Breast epithelium (tissue), 4 donors: ENCODE measurements around the gene SPATA3. TPM values are rescaled to one million over a fixed set of nuclear protein-coding genes. Genes with fewer than 3 reads are reported as not detected.
A peak's percentile ranks its signal among the peaks of the same experiment; 100 is the strongest.

Source experiments
- DNase-seq, 2 donors: peaks; one replicate each; pipeline ENCODE4 v3.0.0-alpha.2; 2019; ENCODE audit warnings: low spot score in 2 of 2
- H3K27ac ChIP-seq, 2 donors: fragments of 200-600 bp; sonication (generic) in 1 of 2; one replicate each; pipeline ENCODE4 v1.5.1; 2016 to 2019; ENCODE audit warnings: mild to moderate bottlenecking in 1 of 2
- H3K27me3 ChIP-seq, 2 donors: fragments of 200-600 bp; sonication (generic) in 1 of 2; one replicate each; pipeline versions ENCODE4 v1.5.1 to v1.6.0; 2017 to 2019; ENCODE audit warnings: control low read depth in 1 of 2, mild to moderate bottlenecking in 1 of 2
- H3K36me3 ChIP-seq: fragments of 200-600 bp; one replicate; pipeline ENCODE4 v1.5.1; 2019
- H3K4me1 ChIP-seq, 2 donors: fragments of 200-600 bp; sonication (generic); one replicate each; pipeline ENCODE4 v1.5.1; 2016 to 2019; ENCODE audit warnings: control low read depth in 1 of 2
- H3K4me3 ChIP-seq, 3 donors: fragments of 200-600 bp; sonication (generic); 1 replicate in 2 of 3; 2 replicates in 1 of 3; pipeline ENCODE4 v1.5.1; 2016 to 2019; ENCODE audit warnings: mild to moderate bottlenecking in 3 of 3, moderate library complexity in 2 of 3
- H3K9me3 ChIP-seq, 2 donors: fragments of 200-600 bp; sonication (generic) in 1 of 2; one replicate each; pipeline ENCODE4 v1.5.1; 2016 to 2019; ENCODE audit warnings: control low read depth in 1 of 2
- POLR2A ChIP-seq: fragments of 450-650 bp; IDR thresholded peaks from one replicate; pipeline ENCODE4 v1.6.1; 2016; ENCODE audit warnings: antibody characterized with exemption, mild to moderate bottlenecking, moderate library complexity
- POLR2AphosphoS5 ChIP-seq, 3 donors: sonication (generic); formaldehyde crosslinking; IDR thresholded peaks; one replicate each; pipeline ENCODE4 v1.6.1; 2017; ENCODE audit warnings: antibody characterized with exemption in 3 of 3
- intact Hi-C: fragments of 100-400 bp; cut with DNase I; formaldehyde crosslinking; loops from one replicate; pipeline ENCODE4 v1.15.1; 2023; ENCODE audit warnings: low total_unique reads
- total RNA-seq, 3 donors: library from RNA; depleted of rRNA; stranded (reverse); fragments of >200 nt; gene quantifications; one replicate each; pipeline ENCODE4 v1.1.0, GENCODE V29; 2016
- TF ChIP-seq, protein P1 (sequence below), 3 donors: fragments of 450-650 bp; IDR thresholded peaks; one replicate each; pipeline ENCODE4 v1.5.1; 2016 to 2017; ENCODE audit warnings: antibody characterized with exemption in 3 of 3, mild to moderate bottlenecking in 3 of 3, moderate library complexity in 3 of 3

SPATA3 gene
- total RNA-seq: not detected

DNA sequence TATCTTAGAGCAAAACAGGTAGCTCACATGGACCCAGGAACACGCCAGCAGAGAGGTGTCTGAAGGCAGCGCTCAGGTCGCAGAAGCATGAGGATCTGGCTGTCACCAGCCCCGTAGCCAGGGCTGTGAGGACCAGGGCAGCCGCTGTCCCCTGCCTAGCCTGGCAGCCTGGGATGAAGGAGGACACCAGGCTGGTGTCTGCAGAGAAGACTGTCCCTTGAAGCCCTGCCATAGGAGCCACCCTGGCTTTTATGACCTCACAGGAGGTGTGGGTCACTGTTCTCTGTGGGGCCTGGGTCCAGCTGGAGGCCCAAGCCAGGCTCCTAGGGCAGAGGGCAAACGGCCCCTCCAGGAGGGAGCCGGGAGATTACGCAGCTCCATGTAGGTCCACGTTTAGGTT is at the start of gene SPATA3:
TSS of gene SPATA3 (plus strand) at position 301 of the 400 bp plus-strand sequence. CDS start 113 bp downstream, outside the sequence.
- no peak for DNase-seq
- H3K27me3 ChIP-seq: peaks cover 4 to 22% of the 10 kb centered on the region in 2 donors
- H3K9me3 ChIP-seq: no peaks in the 10 kb centered on the region
- H3K4me1 ChIP-seq: no peaks in the 10 kb centered on the region
- no peak within 1 kb of the TSS for H3K4me3 ChIP-seq
- no peaks in the 10 kb centered on the region for H3K36me3 ChIP-seq
- intact Hi-C loops: no loop called here
- TF ChIP-seq, protein P1, sequence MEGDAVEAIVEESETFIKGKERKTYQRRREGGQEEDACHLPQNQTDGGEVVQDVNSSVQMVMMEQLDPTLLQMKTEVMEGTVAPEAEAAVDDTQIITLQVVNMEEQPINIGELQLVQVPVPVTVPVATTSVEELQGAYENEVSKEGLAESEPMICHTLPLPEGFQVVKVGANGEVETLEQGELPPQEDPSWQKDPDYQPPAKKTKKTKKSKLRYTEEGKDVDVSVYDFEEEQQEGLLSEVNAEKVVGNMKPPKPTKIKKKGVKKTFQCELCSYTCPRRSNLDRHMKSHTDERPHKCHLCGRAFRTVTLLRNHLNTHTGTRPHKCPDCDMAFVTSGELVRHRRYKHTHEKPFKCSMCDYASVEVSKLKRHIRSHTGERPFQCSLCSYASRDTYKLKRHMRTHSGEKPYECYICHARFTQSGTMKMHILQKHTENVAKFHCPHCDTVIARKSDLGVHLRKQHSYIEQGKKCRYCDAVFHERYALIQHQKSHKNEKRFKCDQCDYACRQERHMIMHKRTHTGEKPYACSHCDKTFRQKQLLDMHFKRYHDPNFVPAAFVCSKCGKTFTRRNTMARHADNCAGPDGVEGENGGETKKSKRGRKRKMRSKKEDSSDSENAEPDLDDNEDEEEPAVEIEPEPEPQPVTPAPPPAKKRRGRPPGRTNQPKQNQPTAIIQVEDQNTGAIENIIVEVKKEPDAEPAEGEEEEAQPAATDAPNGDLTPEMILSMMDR (IDR thresholded peaks at IDR 0.05): no peak
- TF ChIP-seq POLR2AphosphoS5 (IDR thresholded peaks at IDR 0.05) (no peak), POLR2A (no peak)
- H3K27ac ChIP-seq: no peak within 1 kb of the TSS

DNA sequence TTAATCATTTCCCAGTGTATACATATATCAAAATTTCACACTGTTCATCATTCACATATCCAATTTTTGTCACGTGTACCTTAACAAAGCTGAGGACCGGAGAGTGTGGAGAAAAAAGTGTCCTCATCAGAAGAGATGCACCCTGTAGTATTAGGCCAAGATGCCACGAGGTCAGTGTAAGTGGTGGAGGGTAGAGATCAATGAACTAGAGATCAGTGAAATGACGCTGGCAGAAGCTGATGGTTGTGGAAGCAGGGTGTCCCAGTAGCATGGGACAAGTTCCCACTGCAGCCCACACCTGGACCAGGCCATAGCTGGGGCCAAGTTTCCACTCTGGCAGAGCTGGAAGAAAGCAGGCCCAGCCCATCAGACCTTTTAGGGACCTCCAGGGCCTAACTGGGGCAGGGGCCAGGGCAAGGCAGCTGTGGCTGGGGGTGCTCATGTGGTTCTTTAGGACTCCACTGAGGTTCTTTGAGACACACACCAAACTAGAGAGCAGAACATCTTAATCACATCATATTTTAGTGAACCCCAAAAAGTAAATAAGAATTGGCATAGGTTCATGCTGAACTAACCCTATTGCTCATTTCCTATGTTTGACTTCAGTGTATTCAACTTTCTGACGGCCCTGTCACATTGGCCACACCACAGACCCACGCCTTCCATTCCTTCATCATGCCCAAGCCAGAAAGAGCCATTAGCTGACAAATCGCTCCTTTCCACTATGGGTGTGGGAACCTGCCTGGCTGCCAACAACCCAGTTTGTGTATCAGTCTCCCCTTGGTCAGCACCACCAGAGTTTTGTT is 49.3 kb upstream of the SPATA3 start:
- intact Hi-C loops: no loop called here
- no peak overlapping the region for H3K4me3 ChIP-seq
- no peaks in the 10 kb centered on the region for H3K36me3 ChIP-seq
- H3K27ac ChIP-seq: no peak overlapping the region
- no peaks in the 10 kb centered on the region for H3K4me1 ChIP-seq
- H3K9me3 ChIP-seq: no peaks in the 10 kb centered on the region
- no peak for DNase-seq
- H3K27me3 ChIP-seq: no peaks in the 10 kb centered on the region
- TF ChIP-seq POLR2AphosphoS5 (IDR thresholded peaks at IDR 0.05) (no peak), POLR2A (no peak)
- TF ChIP-seq, protein P1 (IDR thresholded peaks at IDR 0.05): no peak

DNA sequence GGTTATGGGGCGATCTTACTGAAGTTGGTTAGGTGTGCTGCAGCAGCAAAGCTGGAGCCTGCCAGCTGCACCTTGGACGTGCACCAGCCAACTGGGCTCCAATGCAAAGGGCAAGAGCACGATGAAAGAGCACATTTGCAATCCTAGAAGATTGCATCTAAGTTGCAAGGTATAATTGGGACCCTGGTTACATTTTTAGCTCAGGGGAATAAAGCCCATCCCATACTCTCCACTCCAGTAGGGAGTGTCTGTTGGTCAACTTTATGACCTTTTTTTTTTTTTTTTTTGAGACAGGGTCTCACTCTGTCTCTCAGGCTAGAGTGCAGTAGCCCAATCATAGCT is 48.7 kb upstream of the SPATA3 start:
- Histone ChIP-seq H3K27me3 (no peaks in the 10 kb centered on the region), H3K9me3 (no peaks in the 10 kb centered on the region), H3K27ac (no peak overlapping the region), H3K36me3 (no peaks in the 10 kb centered on the region), H3K4me1 (no peaks in the 10 kb centered on the region), H3K4me3 (no peak overlapping the region)
- TF ChIP-seq, protein P1 (IDR thresholded peaks at IDR 0.05): no peak
- no peak for TF ChIP-seq POLR2AphosphoS5 (IDR thresholded peaks at IDR 0.05)
- no peak for TF ChIP-seq POLR2A
- intact Hi-C loops: no loop called here
- DNase-seq: no peak

DNA sequence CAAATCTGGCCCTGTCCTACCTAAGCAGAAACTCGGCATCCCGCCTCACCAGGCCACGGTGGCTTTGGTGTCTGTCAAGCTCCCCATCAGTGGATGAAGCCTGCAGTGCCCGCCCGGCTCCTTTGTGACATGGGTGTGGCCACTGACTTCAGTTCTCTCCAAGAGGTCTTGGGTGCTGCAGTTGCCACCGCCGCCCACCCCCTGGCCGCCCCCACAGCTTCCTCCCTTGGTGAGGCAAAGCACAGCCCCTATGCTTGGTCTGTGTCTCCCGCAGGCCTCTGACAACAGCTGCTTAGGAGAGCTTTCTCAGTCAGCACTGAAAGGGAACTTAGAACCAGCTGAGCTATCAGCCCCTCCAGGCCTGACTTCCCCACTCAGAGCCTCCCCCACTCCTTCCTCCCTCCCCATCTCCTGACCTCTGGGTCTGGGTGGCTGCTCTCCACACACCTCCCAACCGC is 48.0 kb upstream of the SPATA3 start:
- TF ChIP-seq POLR2AphosphoS5 (IDR thresholded peaks at IDR 0.05): no peak
- no peak for TF ChIP-seq POLR2A
- TF ChIP-seq, protein P1 (IDR thresholded peaks at IDR 0.05): no peak
- intact Hi-C loops: no loop called here
- peak in 1 of 2 donors; percentile 46 for DNase-seq
- Histone ChIP-seq H3K4me1 (no peaks in the 10 kb centered on the region), H3K27me3 (no peaks in the 10 kb centered on the region), H3K36me3 (no peaks in the 10 kb centered on the region), H3K9me3 (no peaks in the 10 kb centered on the region), H3K4me3 (no peak overlapping the region), H3K27ac (no peak overlapping the region)
